HG02571 (cell line): Measurements from ENCODE around the gene OR7G1.
A peak's percentile ranks its signal among the peaks of the same experiment; 100 is the strongest.

Experiments
- ATAC-seq: cut with Tn5 transposase; IDR thresholded peaks from one replicate; pipeline ENCODE4 v1.9.1; 2021; ENCODE audit warnings: mild to moderate bottlenecking, moderate library complexity; ENCODE audit not compliant: unreplicated experiment

OR7G1 gene

GRCh38 chr19:9115307-9115813 lies at the start of gene OR7G1:
TSS of gene OR7G1 (minus strand) at chr19:9115763. CDS start at chr19:9115763, 0 bp downstream.
- no peak for ATAC-seq

- no peak for ATAC-seq
These were observed 49.7 kb upstream of the OR7G1 start for GRCh38 chr19:9165261-9165660.

DNA sequence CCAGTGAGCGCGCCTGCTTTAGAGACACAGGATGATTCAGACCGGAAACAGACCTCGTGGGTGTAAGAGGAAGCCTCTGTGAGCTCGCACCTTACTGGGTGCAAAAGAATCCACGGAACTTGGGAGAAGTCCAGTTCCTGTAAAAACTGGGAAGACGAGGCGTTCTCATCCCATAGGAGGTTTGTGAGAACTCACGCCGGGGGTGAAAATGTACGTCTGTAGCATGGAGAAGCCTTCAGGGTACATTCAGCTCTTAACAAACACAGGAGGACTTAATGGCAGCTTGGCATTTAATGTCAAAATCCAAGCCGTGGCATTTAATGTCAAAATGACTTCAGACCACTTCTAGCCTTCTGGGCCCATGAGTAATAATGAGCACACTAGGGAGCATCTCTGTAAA lies 45.9 kb upstream of the OR7G1 start:
- ATAC-seq = no peak

DNA sequence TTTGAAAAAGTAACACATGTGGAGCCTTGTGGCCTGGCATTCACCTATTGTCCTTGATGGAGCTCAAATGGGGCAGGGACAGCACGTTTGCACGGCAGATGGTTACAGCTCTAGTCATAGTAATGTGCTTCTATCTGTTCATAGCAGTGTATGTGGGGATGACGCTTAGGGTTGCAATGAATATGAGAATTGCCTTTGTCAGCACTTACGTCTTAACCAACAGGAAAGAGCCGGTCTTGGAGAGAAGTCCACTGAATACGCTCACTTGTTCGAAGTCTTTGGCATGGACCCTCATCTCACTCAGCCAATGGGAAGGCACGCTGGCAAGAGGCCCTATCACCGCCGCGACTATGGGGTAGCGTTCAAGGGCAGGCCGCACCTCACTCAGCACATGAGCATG lies 44.3 kb upstream of the OR7G1 start:
- no peak for ATAC-seq

DNA sequence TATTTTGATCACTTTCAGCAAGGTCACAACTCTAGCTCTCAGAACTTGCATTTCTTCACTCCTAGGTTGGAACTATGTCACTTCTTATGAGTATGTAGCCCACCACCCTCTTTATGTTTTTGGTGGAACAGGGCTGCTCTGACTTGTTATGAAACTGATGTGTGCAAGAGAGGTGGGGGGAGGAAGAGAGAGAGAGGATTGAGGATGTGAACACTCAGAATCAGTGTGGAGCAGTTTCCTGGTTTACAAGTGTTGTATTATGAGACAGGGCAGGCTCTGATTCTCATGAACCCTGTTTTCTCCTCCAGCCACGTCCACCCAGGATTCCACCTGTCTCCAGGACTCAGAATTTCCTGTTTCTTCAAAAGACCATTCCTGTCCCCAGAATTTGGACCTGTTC lies 40.7 kb upstream of the OR7G1 start:
- no peak for ATAC-seq

GRCh38 chr19:9155591-9155990 lies 40.0 kb upstream of the OR7G1 start:
- no peak for ATAC-seq

DNA sequence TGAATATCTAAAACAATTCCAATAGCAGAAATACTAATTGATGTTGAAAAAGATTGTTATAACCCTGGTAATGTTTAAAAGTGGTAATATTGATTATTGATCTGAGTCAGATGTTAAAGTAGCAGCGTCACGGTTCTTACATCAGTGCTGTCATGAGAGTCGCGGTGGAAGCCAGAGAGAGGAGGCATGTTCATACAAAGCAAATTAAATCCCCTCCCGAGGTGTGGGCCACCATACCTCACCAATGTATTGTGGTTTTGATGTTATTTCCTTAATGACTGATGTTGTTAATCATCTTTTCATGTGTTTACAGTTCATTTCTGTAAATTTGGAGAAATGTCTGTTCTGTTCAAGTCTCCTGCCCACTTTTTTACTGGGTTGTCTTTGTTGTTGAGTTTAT lies 35.8 kb upstream of the OR7G1 start:
- ATAC-seq = no peak

DNA sequence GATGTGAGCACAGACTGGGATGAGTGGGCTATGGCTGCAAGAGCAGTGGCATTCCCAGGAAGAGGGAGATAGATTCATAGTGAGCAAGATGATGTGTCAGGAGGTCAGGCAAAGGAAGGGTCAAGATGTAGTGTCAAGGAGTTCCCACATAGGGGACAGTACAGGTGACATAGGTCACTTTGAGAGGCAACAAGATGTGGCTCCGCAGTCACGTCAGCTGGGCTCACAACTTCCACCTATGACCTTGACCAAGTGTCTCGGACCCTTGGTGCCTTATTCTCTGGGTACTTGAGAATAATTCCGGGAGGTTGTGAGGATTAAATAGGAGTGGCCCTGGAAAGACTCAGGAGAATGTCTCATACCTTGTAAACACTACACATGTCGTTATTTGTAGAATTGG lies 35.1 kb upstream of the OR7G1 start:
- ATAC-seq = no peak

GRCh38 chr19:9149997-9150396 lies 34.4 kb upstream of the OR7G1 start:
- ATAC-seq = no peak

DNA sequence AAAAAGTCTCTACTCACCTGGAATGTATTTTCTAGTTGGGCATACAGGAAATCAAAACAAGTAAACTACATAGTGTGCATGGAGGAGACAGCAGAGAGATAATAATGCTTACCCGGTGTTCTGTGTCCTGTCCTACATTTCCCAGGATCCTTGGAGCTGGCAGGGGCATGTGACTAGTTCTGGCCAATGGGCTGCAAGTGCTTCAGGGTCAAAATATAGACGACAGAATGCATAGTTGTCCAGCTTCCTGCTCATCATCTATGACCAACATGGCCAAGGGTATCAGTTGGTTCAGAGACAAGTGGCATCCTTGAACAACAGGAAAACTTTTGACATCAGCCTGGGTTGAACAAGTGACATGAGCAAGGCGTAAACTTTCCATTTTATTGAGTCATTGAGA lies 33.1 kb upstream of the OR7G1 start:
- ATAC-seq = no peak

DNA sequence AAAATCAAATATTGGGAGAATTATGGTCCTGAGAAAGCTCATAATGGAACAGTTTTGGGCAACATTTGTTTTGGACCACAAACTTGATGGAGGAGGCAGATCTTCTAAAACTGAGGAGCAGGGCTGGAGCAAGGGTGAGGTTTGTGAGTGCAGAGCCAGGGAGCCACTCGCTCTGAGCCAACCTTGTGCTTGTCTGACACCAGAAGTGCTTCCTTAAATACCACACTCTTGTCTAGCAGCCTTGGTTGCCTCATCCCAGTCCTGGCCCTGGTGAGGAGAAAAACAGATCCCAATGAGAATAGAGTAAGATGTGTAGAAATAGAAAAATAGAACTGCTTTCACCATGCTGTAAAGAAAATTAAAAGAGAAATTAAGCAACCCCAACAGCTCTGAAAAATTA lies 31.3 kb upstream of the OR7G1 start:
- ATAC-seq = no peak

DNA sequence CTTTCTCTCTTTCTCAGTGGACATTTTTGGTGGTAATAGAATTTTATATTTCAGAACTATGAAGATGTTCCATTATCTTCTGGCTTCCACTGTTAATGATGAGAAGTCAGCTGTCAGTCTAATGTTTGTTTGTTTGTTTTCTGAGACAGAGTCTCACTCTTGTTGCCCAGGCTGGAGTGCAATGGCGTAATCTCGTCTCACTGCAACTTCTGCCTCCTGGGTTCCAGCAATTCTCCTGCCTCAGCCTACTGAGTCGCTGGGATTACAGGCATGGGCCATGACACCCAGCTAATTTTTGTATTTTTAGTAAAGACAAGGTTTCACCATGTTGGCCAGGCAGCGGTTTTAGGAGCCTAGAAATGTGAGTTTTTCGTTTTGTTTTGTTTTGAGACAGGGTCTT lies 29.4 kb upstream of the OR7G1 start:
- ATAC-seq = no peak

- peak; percentile 96 for ATAC-seq
These were observed 24.8 kb upstream of the OR7G1 start, which contains the start of gene ZNF317 for GRCh38 chr19:9140159-9140874. TSS of gene ZNF317 (plus strand) at chr19:9140397. CDS start at chr19:9156017, 15,620 bp downstream.

DNA sequence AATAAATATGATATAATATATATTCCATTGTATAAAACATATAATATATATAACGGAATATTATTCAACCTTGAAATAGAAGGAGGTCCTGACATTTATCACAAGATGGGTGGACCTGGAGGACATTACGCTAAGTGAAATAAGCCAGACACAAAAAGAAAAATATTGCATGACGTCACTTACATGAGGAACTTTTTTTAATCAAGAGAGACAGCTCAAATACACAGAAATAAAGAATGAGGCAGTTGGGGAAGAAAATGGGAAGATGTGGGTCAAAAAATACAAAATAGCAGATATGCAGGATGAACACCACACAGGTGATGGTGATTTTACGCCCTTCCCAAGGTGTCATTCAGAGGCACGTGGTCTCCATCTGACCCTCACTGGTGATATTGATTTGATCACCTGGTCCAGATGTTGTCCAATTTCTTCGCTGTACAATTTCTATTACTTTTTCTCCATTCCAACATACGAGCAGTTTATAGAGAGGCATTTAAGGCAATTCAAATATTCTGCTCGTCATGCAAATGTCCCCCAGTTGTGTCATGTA lies 24.1 kb upstream of the OR7G1 start:
- peak; percentile 12 for ATAC-seq

- ATAC-seq = no peak
These were observed 16.9 kb upstream of the OR7G1 start for GRCh38 chr19:9132422-9132821.

- no peak for ATAC-seq
These were observed 15.4 kb upstream of the OR7G1 start for GRCh38 chr19:9130965-9131364.

DNA sequence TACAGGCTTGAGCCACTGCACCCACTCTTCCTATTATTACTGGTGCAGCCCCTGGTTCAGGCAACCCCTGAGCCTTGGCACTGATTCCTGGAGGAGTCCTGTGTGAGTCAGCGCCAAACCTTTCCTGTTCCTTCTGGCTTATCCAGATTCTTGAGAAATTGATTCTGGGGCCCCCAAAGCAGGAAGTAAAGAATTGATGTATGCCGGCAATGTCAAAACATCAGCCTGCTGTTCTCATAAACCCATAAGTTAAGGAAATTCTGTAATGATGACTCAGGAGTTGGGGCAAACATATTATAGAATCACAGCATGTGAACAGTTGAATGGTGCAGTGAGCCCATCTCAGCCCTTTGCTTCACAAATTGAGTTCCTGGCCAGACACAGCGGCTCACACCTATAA lies 12.6 kb upstream of the OR7G1 start:
- no peak for ATAC-seq

- no peak for ATAC-seq
These were observed 11.4 kb upstream of the OR7G1 start, which contains the start of gene OR7G3 for GRCh38 chr19:9126900-9127405. TSS of gene OR7G3 (minus strand) at chr19:9126950. CDS start at chr19:9126950, 0 bp downstream.

GRCh38 chr19:9116547-9116946 lies 984 bp upstream of the OR7G1 start:
- ATAC-seq = no peak

DNA sequence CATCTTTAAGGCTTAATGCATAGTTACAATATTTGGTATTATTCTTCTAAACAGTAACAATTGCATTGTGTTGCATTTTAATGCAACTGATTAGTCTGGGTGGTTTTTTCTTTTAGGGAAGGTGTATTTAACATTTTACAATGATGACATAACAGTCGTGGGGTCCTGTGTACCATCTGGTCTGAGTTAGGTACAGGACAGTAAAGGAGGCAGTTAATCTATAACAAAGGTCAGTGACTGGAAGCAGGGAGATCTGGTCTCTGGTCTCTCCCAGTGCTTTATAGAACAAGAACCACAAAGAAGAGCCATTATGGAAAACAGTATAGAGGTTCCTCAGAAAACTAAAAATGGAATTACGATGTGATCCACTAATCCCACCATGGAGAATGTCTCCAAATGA lies 5.6 kb downstream of the OR7G1 start:
- ATAC-seq = no peak

DNA sequence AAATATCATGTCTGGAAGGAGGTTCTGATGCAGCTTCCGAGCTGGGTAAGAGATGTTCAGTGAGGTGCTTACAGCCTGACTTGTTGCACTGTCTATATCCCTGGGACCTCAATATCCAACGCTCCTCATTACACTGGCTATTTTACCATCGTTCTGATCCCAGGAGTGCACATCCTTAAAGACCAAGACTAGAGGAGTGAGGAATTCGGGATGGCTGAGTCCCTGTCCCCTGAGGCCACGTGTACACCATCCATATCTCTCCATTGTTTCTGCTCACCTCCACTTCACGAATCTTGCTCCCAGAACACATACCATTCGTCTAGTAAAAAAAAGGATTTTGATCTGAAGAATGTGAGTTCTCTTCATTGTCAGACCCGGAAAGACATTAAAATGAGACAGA lies 8.2 kb downstream of the OR7G1 start, which contains the start of gene OR7G2:
TSS of gene OR7G2 (minus strand) at position 101 of the 400 bp plus-strand sequence. CDS start 4,232 bp downstream, outside the sequence.
- ATAC-seq = no peak

DNA sequence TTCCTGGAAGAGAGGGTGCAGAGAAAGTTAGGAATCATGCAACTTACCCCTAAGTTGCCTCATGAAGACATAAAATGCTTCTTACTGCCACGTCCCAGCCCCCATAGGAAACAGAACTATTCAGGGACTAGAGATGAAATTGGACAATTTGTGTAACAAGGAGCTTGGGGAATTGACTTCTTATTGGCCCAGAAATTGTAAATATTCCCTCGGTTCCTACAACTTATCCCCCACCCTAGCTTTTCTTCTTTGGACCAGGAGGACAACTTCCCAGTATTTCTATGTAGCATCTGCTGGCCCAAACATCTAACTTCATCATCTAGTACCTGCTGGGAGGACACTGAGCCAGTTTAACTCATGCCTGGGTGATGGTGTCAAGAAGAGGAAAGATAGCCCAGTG lies 28.8 kb downstream of the OR7G1 start, which contains the start of gene OR1M1:
TSS of gene OR1M1 (plus strand) at position 301 of the 400 bp plus-strand sequence. CDS start 6,184 bp downstream, outside the sequence.
- ATAC-seq = no peak
